Measurements from ENCODE around the gene RNF133. TPM values are rescaled to one million over a fixed set of nuclear protein-coding genes. Genes with fewer than 3 reads are reported as not detected.
"Not testable (repeated sequence)": the region's sequence is repeated elsewhere in the genome, so short reads cannot be mapped to it uniquely, and the experiment has no call there.

Gene RNF133
- total and polyA plus RNA-seq, 3 experiments from 2014 or later = not detected

DNA sequence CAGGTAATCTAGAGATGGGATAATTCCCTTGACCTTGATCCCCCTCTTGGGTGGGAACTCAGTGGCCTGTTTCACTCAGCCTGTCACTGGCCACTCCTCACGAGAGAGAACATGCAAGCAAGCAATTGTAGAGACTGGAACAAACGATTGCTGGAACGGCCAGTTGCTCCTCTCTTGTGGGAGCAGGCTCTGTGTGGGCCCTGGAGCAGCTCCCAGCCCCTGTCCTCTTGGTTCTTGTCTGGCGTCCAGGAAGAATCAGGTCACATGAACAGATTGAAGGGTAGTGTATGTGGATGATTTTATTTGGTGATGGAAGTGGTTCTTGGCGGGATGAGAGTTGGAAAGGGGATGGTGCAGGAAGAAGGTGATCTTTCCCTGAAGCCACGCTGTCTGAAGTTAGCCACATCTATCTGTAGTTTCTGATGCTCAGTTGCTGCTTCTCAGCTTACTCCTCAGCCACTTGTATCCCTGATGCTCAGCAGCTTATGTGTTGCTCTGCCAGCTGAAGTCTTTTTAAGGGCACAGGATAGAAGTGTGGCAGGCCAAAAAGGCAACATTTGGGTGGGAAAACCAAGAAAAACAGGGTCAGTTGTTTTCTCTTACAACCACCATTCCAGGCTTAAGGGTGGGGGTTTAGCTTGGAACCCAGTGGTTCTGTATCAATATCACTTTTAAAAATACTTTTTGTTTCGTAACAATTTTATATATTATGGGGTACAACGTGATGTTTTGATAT lies 15.9 kb downstream of the RNF133 start:
- Mint-ChIP-seq H3K27ac (no peak overlapping the region), H3K27me3 (no peaks in the 10 kb centered on the region)
- CTCF ChIA-PET = no interaction called here

DNA sequence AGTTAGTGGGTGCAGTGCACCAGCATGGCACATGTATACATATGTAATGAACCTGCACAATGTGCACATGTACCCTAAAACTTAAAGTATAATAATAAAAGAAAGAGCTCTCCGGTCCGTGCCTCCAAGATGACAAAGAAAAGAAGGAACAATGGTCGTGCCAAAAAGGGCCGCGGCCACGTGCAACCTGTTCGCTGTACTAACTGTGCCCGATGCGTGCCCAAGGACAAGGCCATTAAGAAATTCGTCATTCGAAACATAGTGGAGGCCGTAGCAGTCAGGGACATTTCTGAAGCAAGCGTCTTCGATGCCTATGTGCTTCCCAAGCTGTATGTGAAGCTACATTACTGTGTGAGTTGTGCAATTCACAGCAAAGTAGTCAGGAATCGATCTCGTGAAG lies 17.7 kb downstream of the RNF133 start:
- POLR2A ChIA-PET; H3K4me3 ChIP-seq (ENCODE audit: low read length); H3K4me3 Mint-ChIP-seq; H3K4me1 Mint-ChIP-seq; H3K27ac ChIP-seq (ENCODE audit: low read depth, low read length); H3K27ac Mint-ChIP-seq; CTCF ChIA-PET; H3K36me3 ChIP-seq (ENCODE audit: insufficient read depth, low read length); H3K9me3 ChIP-seq (ENCODE audit: low read length); H3K27me3 ChIP-seq (ENCODE audit: insufficient read depth, low read length, poor library complexity, severe bottlenecking); H3K27me3 Mint-ChIP-seq; H3K36me3 Mint-ChIP-seq; DNase-seq; H3K4me1 ChIP-seq (ENCODE audit: insufficient read depth, low read length): not testable (repeated sequence)
- H3K9me3 Mint-ChIP-seq = peaks cover 4 to 24% (median 5%) of the 10 kb centered on the region in 5 donors

More for the DNA sequence above, 15.9 kb downstream of the RNF133 start:
- Histone ChIP-seq H3K36me3 (ENCODE audit: insufficient read depth, low read length) (no peaks in the 10 kb centered on the region), H3K9me3 (ENCODE audit: low read length) (no peaks in the 10 kb centered on the region), H3K27me3 (ENCODE audit: insufficient read depth, low read length, poor library complexity, severe bottlenecking) (no peaks in the 10 kb centered on the region), H3K4me1 (ENCODE audit: insufficient read depth, low read length) (no peaks in the 10 kb centered on the region), H3K4me3 (ENCODE audit: low read length) (no peak overlapping the region), H3K27ac (ENCODE audit: low read depth, low read length) (no peak overlapping the region)
- no peak for DNase-seq
- Mint-ChIP-seq H3K9me3 (peaks cover 0 to 24% (median 5%) of the 10 kb centered on the region in 5 donors), H3K36me3 (no peaks in the 10 kb centered on the region), H3K4me1 (no peaks in the 10 kb centered on the region), H3K4me3 (no peak overlapping the region)
- POLR2A ChIA-PET = no interaction called here

GRCh38 chr7:122679813-122680212 lies 19.1 kb downstream of the RNF133 start:
- Histone ChIP-seq H3K4me3 (ENCODE audit: low read length) (no peak overlapping the region), H3K27ac (ENCODE audit: low read depth, low read length) (no peak overlapping the region), H3K27me3 (ENCODE audit: insufficient read depth, low read length, poor library complexity, severe bottlenecking) (no peaks in the 10 kb centered on the region), H3K4me1 (ENCODE audit: insufficient read depth, low read length) (no peaks in the 10 kb centered on the region), H3K9me3 (ENCODE audit: low read length) (no peaks in the 10 kb centered on the region), H3K36me3 (ENCODE audit: insufficient read depth, low read length) (no peaks in the 10 kb centered on the region)
- Mint-ChIP-seq H3K4me1 (no peaks in the 10 kb centered on the region), H3K27me3 (no peaks in the 10 kb centered on the region), H3K9me3 (peaks cover 4 to 24% (median 5%) of the 10 kb centered on the region in 5 donors), H3K27ac (no peak overlapping the region), H3K4me3 (no peak overlapping the region), H3K36me3 (no peaks in the 10 kb centered on the region)
- ChIA-PET POLR2A (no interaction called here), CTCF (no interaction called here)
- no peak for DNase-seq

DNA sequence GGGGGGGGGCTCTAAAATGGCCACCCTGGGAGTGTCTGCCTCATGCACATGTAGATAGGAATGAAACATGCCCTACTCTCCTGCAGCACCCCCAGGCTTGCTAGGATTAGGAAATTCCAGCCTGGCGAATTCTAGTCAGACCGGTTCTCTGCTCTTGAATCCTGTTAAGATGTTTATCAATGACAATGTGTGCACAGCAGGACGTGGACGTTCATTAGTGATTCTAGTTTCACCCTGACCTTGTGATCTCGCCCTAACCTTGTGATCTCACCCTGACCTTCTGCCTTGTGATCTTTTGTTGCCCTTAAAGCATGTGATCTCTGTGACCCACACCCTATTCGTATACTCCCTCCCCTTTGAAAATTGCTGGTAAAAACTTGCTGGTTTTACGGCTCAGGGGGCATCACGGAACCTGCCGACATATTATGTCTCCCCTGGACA lies 19.6 kb downstream of the RNF133 start:
- H3K36me3 ChIP-seq (ENCODE audit: insufficient read depth, low read length); CTCF ChIA-PET; H3K9me3 ChIP-seq (ENCODE audit: low read length); H3K4me1 Mint-ChIP-seq; H3K27ac Mint-ChIP-seq; H3K4me3 ChIP-seq (ENCODE audit: low read length); H3K4me1 ChIP-seq (ENCODE audit: insufficient read depth, low read length); H3K36me3 Mint-ChIP-seq; H3K27ac ChIP-seq (ENCODE audit: low read depth, low read length); H3K4me3 Mint-ChIP-seq; POLR2A ChIA-PET; DNase-seq; H3K27me3 Mint-ChIP-seq; H3K27me3 ChIP-seq (ENCODE audit: insufficient read depth, low read length, poor library complexity, severe bottlenecking): not testable (repeated sequence)
- H3K9me3 Mint-ChIP-seq = peaks cover 5 to 27% (median 5%) of the 10 kb centered on the region in 5 donors

- Histone ChIP-seq H3K27me3 (ENCODE audit: insufficient read depth, low read length, poor library complexity, severe bottlenecking) (no peaks in the 10 kb centered on the region), H3K4me3 (ENCODE audit: low read length) (no peak overlapping the region), H3K4me1 (ENCODE audit: insufficient read depth, low read length) (no peaks in the 10 kb centered on the region), H3K27ac (ENCODE audit: low read depth, low read length) (no peak overlapping the region), H3K36me3 (ENCODE audit: insufficient read depth, low read length) (no peaks in the 10 kb centered on the region), H3K9me3 (ENCODE audit: low read length) (no peaks in the 10 kb centered on the region)
- no peak for DNase-seq
- ChIA-PET POLR2A (no interaction called here), CTCF (no interaction called here)
- no peaks in the 10 kb centered on the region for H3K4me1 Mint-ChIP-seq
- no peak overlapping the region for H3K4me3 Mint-ChIP-seq
- H3K27me3 Mint-ChIP-seq = no peaks in the 10 kb centered on the region
- H3K36me3 Mint-ChIP-seq = no peaks in the 10 kb centered on the region
- no peak overlapping the region for H3K27ac Mint-ChIP-seq
- H3K9me3 Mint-ChIP-seq = peaks cover 5 to 22% (median 5%) of the 10 kb centered on the region in 5 donors
Measured at GRCh38 chr7:122677149-122677548, 21.8 kb downstream of the RNF133 start.

GRCh38 chr7:122676466-122676865 lies 22.5 kb downstream of the RNF133 start:
- Mint-ChIP-seq H3K4me3 (no peak overlapping the region), H3K27ac (no peak overlapping the region), H3K27me3 (no peaks in the 10 kb centered on the region), H3K4me1 (no peaks in the 10 kb centered on the region), H3K9me3 (peaks cover 5 to 18% (median 5%) of the 10 kb centered on the region in 5 donors), H3K36me3 (no peaks in the 10 kb centered on the region)
- POLR2A ChIA-PET = no interaction called here
- no peaks in the 10 kb centered on the region for H3K4me1 ChIP-seq (ENCODE audit: insufficient read depth, low read length)
- no peak overlapping the region for H3K27ac ChIP-seq (ENCODE audit: low read depth, low read length)
- no peak for DNase-seq
- no peak overlapping the region for H3K4me3 ChIP-seq (ENCODE audit: low read length)
- CTCF ChIA-PET = no interaction called here
- H3K27me3 ChIP-seq (ENCODE audit: insufficient read depth, low read length, poor library complexity, severe bottlenecking) = no peaks in the 10 kb centered on the region
- no peaks in the 10 kb centered on the region for H3K36me3 ChIP-seq (ENCODE audit: insufficient read depth, low read length)
- H3K9me3 ChIP-seq (ENCODE audit: low read length) = no peaks in the 10 kb centered on the region

DNA sequence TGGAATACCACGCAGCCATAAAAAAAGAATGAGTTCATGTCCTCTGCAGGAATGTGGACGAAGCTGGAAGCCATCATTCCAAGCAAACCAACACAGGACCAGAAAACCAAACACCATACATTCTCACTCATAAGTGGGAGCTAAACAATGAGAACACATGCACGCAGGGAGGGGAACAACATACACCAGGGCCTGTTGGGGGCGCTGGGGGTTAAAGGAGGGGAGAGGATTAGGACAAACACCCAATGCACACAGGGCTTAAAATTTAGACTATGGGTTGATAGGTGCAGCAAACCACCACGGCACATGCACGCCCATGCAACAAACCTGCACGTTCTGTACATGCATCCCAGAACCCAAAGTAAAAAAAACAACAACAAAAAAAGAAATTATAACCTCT lies 23.3 kb downstream of the RNF133 start:
- Histone ChIP-seq H3K9me3 (ENCODE audit: low read length) (no peaks in the 10 kb centered on the region), H3K4me1 (ENCODE audit: insufficient read depth, low read length) (no peaks in the 10 kb centered on the region), H3K4me3 (ENCODE audit: low read length) (no peak overlapping the region), H3K27ac (ENCODE audit: low read depth, low read length) (no peak overlapping the region), H3K36me3 (ENCODE audit: insufficient read depth, low read length) (no peaks in the 10 kb centered on the region), H3K27me3 (ENCODE audit: insufficient read depth, low read length, poor library complexity, severe bottlenecking) (no peaks in the 10 kb centered on the region)
- H3K9me3 Mint-ChIP-seq = peaks cover 5 to 18% (median 7%) of the 10 kb centered on the region in 5 donors
- no peak overlapping the region for H3K27ac Mint-ChIP-seq
- no peak overlapping the region for H3K4me3 Mint-ChIP-seq
- no peaks in the 10 kb centered on the region for H3K27me3 Mint-ChIP-seq
- ChIA-PET POLR2A (no interaction called here), CTCF (no interaction called here)
- no peaks in the 10 kb centered on the region for H3K36me3 Mint-ChIP-seq
- no peaks in the 10 kb centered on the region for H3K4me1 Mint-ChIP-seq
- no peak for DNase-seq

- no peaks in the 10 kb centered on the region for H3K4me1 ChIP-seq (ENCODE audit: insufficient read depth, low read length)
- Mint-ChIP-seq H3K9me3 (peaks cover 5 to 18% (median 7%) of the 10 kb centered on the region in 5 donors), H3K4me3 (no peak overlapping the region), H3K27ac (no peak overlapping the region), H3K36me3 (no peaks in the 10 kb centered on the region), H3K27me3 (no peaks in the 10 kb centered on the region), H3K4me1 (no peaks in the 10 kb centered on the region)
- no peak overlapping the region for H3K27ac ChIP-seq (ENCODE audit: low read depth, low read length)
- H3K27me3 ChIP-seq (ENCODE audit: insufficient read depth, low read length, poor library complexity, severe bottlenecking) = no peaks in the 10 kb centered on the region
- no peak overlapping the region for H3K4me3 ChIP-seq (ENCODE audit: low read length)
- H3K9me3 ChIP-seq (ENCODE audit: low read length) = no peaks in the 10 kb centered on the region
- POLR2A ChIA-PET = no interaction called here
- CTCF ChIA-PET = no interaction called here
- H3K36me3 ChIP-seq (ENCODE audit: insufficient read depth, low read length) = no peaks in the 10 kb centered on the region
- DNase-seq = no peak
Measured at GRCh38 chr7:122675011-122675410, 23.9 kb downstream of the RNF133 start.

Measured in CD8-positive, alpha-beta memory T cell (primary cell).